Activated CD8-positive, alpha-beta memory T cell treated with anti-CD3 and anti-CD28 coated beads, Interleukin-2, amount 50 U/mL, for 4 hours (primary cell): Measurements from ENCODE around the gene NUMBL.
"Not testable (repeated sequence)": the region's sequence is repeated elsewhere in the genome, so short reads cannot be mapped to it uniquely, and the experiment has no call there.

ENCODE experiments used
- DNase-seq: peaks from one replicate; pipeline ENCODE4 v3.0.0-alpha.2; 2020

Gene NUMBL

GRCh38 chr19:40661616-40662015 is 28.8 kb downstream of the NUMBL start:
- no peak for DNase-seq

GRCh38 chr19:40659566-40659965 is 30.9 kb downstream of the NUMBL start:
- DNase-seq = no peak

GRCh38 chr19:40659116-40659515 is 31.3 kb downstream of the NUMBL start:
- DNase-seq = no peak

- no peak for DNase-seq
These were observed 32.4 kb downstream of the NUMBL start for GRCh38 chr19:40658031-40658430.

- DNase-seq = not testable (repeated sequence)
These were observed 34.8 kb downstream of the NUMBL start for GRCh38 chr19:40655684-40656083.

- DNase-seq = not testable (repeated sequence)
These were observed 38.1 kb downstream of the NUMBL start for GRCh38 chr19:40652303-40652702.

GRCh38 chr19:40650749-40651305 is 39.6 kb downstream of the NUMBL start:
- no peak for DNase-seq

GRCh38 chr19:40649903-40650675 is 40.4 kb downstream of the NUMBL start:
- DNase-seq = not testable (repeated sequence)

GRCh38 chr19:40646743-40647254 is 43.7 kb downstream of the NUMBL start:
- DNase-seq = no peak

- no peak for DNase-seq
These were observed 47.6 kb downstream of the NUMBL start for GRCh38 chr19:40642757-40643305.

- DNase-seq = no peak
These were observed 48.3 kb downstream of the NUMBL start for GRCh38 chr19:40642051-40642706.

GRCh38 chr19:40641281-40641680 is 49.2 kb downstream of the NUMBL start:
- DNase-seq = no peak

- DNase-seq = no peak
These were observed 49.7 kb downstream of the NUMBL start for GRCh38 chr19:40640744-40641143.

GRCh38 chr19:40639638-40639982 is 50.8 kb downstream of the NUMBL start:
- no peak for DNase-seq

GRCh38 chr19:40638327-40638726 is 52.1 kb downstream of the NUMBL start:
- no peak for DNase-seq

GRCh38 chr19:40633207-40633606 is 57.2 kb downstream of the NUMBL start:
- no peak for DNase-seq

- DNase-seq = no peak
These were observed 58.0 kb downstream of the NUMBL start for GRCh38 chr19:40632311-40633036.

GRCh38 chr19:40630571-40631160 is 59.8 kb downstream of the NUMBL start:
- no peak for DNase-seq

- DNase-seq = no peak
These were observed 61.1 kb downstream of the NUMBL start for GRCh38 chr19:40629346-40629745.

- DNase-seq = no peak
These were observed 62.8 kb downstream of the NUMBL start for GRCh38 chr19:40627486-40628279.

- DNase-seq = no peak
These were observed 63.5 kb downstream of the NUMBL start for GRCh38 chr19:40626918-40627317.
